ENCODE data around the gene CNTN6.

GRCh38 chr3:1087066-1087560, 5.7 kb upstream of the CNTN6 start:
- TF ChIP-seq, protein P1, sequence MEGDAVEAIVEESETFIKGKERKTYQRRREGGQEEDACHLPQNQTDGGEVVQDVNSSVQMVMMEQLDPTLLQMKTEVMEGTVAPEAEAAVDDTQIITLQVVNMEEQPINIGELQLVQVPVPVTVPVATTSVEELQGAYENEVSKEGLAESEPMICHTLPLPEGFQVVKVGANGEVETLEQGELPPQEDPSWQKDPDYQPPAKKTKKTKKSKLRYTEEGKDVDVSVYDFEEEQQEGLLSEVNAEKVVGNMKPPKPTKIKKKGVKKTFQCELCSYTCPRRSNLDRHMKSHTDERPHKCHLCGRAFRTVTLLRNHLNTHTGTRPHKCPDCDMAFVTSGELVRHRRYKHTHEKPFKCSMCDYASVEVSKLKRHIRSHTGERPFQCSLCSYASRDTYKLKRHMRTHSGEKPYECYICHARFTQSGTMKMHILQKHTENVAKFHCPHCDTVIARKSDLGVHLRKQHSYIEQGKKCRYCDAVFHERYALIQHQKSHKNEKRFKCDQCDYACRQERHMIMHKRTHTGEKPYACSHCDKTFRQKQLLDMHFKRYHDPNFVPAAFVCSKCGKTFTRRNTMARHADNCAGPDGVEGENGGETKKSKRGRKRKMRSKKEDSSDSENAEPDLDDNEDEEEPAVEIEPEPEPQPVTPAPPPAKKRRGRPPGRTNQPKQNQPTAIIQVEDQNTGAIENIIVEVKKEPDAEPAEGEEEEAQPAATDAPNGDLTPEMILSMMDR (IDR thresholded peaks at IDR 0.05) = peak in 3 of 6 experiments; percentile 23 to 49 (median 41)
- TF ChIP-seq POLR2A (IDR thresholded peaks at IDR 0.05) = no peak
